ENCODE results near the gene PEX19. TPM values are rescaled to one million over a fixed set of nuclear protein-coding genes. Genes with fewer than 3 reads are reported as not detected.

PEX19 gene
- total RNA-seq, 1 donor from 2014 or later, result 66.9 TPM

GRCh38 chr1:160308451-160309184 is 23.7 kb upstream of the PEX19 start:
- peaks cover 34% of the 10 kb centered on the region for H3K36me3 Mint-ChIP-seq
- H3K9me3 Mint-ChIP-seq, result no peaks in the 10 kb centered on the region
- TF ChIP-seq CTCF (conservative IDR thresholded peaks at IDR 0.05), result no peak
- no peaks in the 10 kb centered on the region for H3K4me1 Mint-ChIP-seq (ENCODE audit: unreplicated experiment)
- H3K27me3 Mint-ChIP-seq, result no peaks in the 10 kb centered on the region
- no peak for DNase-seq (ENCODE audit: extremely low spot score, unreplicated experiment)
- no peak overlapping the region for H3K27ac Mint-ChIP-seq
- no peak overlapping the region for H3K4me3 Mint-ChIP-seq

- Mint-ChIP-seq H3K27me3 (no peaks in the 10 kb centered on the region), H3K4me1 (ENCODE audit: unreplicated experiment) (no peaks in the 10 kb centered on the region), H3K4me3 (no peak overlapping the region), H3K27ac (no peak overlapping the region), H3K9me3 (no peaks in the 10 kb centered on the region), H3K36me3 (peaks cover 28% of the 10 kb centered on the region)
- TF ChIP-seq CTCF (conservative IDR thresholded peaks at IDR 0.05), result no peak
- DNase-seq (ENCODE audit: extremely low spot score, unreplicated experiment), result no peak
These were observed 22.3 kb upstream of the PEX19 start for GRCh38 chr1:160307118-160307791.

GRCh38 chr1:160300173-160300572 is 15.2 kb upstream of the PEX19 start:
- no peaks in the 10 kb centered on the region for H3K9me3 Mint-ChIP-seq
- no peaks in the 10 kb centered on the region for H3K4me1 Mint-ChIP-seq (ENCODE audit: unreplicated experiment)
- no peaks in the 10 kb centered on the region for H3K27me3 Mint-ChIP-seq
- H3K4me3 Mint-ChIP-seq, result no peak overlapping the region
- peaks cover 37% of the 10 kb centered on the region for H3K36me3 Mint-ChIP-seq
- TF ChIP-seq CTCF (conservative IDR thresholded peaks at IDR 0.05), result no peak
- no peak for DNase-seq (ENCODE audit: extremely low spot score, unreplicated experiment)
- H3K27ac Mint-ChIP-seq, result no peak overlapping the region

- peaks cover 42% of the 10 kb centered on the region for H3K36me3 Mint-ChIP-seq
- H3K4me1 Mint-ChIP-seq (ENCODE audit: unreplicated experiment), result peaks cover 4% of the 10 kb centered on the region
- no peak overlapping the region for H3K27ac Mint-ChIP-seq
- no peak for TF ChIP-seq CTCF (conservative IDR thresholded peaks at IDR 0.05)
- no peaks in the 10 kb centered on the region for H3K27me3 Mint-ChIP-seq
- no peak overlapping the region for H3K4me3 Mint-ChIP-seq
- no peaks in the 10 kb centered on the region for H3K9me3 Mint-ChIP-seq
- no peak for DNase-seq (ENCODE audit: extremely low spot score, unreplicated experiment)
These were observed 11.1 kb upstream of the PEX19 start for GRCh38 chr1:160296036-160296435.

- Mint-ChIP-seq H3K4me1 (ENCODE audit: unreplicated experiment) (peaks cover 4% of the 10 kb centered on the region), H3K27me3 (no peaks in the 10 kb centered on the region), H3K9me3 (no peaks in the 10 kb centered on the region), H3K4me3 (no peak overlapping the region), H3K27ac (no peak overlapping the region), H3K36me3 (peaks cover 35% of the 10 kb centered on the region)
- no peak for TF ChIP-seq CTCF (conservative IDR thresholded peaks at IDR 0.05)
- DNase-seq (ENCODE audit: extremely low spot score, unreplicated experiment), result no peak
These were observed 8.4 kb upstream of the PEX19 start for GRCh38 chr1:160293020-160293968.
